GM21717 (cell line): ENCODE results near the gene DCTN4.
"Not testable (repeated sequence)": the region's sequence is repeated elsewhere in the genome, so short reads cannot be mapped to it uniquely, and the experiment has no call there.

Experiments used
- ATAC-seq: cut with Tn5 transposase; IDR thresholded peaks from one replicate; pipeline ENCODE4 v1.9.1; 2021; ENCODE audit warnings: mild to moderate bottlenecking, moderate library complexity; ENCODE audit not compliant: unreplicated experiment

DCTN4 gene

DNA sequence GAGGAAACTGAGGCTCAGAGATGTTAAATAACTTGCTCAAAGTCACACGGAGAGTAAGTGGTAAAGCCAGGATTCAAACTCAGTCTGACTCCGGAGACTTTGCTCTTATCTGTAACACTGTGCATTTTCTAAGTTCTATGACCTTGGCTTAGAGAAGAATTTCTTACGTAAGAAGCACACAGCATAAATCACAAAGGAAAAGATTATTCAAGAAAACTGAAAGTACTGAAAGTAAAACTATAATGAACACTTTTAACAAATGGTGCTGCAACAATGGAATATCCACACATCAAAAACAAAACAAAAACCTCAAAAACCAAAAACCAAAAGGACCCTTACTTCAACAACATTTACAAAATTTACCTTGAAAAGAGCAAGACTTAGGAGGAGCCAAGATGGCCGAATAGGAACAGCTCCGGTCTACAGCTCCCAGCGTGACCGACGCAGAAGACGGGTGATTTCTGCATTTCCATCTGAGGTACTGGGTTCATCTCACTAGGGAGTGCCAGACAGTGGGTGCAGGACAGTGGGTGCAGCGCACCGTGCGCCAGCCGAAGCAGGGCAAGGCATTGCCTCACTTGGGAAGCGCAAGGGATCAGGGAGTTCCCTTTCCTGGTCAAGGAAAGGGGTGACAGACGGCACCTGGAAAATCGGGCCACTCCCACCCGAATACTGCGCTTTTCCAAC lies 16.2 kb downstream of the DCTN4 start:
- ATAC-seq = not testable (repeated sequence)

DNA sequence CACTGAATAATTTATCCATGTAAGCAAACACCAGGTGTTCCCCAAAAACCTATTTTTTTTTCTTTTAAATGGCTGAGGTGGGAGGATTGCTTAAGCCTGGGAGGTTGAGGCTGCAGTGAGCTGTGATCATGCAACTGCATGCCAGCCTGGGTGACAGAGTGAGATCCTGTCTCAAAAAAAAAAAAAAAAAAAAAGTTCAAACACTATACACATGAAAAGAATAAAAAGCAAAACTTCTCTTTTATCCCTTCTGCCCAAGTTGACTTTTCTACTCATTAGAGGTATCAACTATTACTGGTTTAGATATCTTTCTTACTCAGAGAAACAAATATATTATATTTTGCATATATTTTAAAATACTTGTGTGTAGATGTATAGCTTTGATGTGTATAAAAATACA lies 17.8 kb downstream of the DCTN4 start:
- no peak for ATAC-seq

GRCh38 chr5:150738862-150739261 lies 20.0 kb downstream of the DCTN4 start:
- no peak for ATAC-seq

- no peak for ATAC-seq
Measured at GRCh38 chr5:150734579-150735384, 24.0 kb downstream of the DCTN4 start.

DNA sequence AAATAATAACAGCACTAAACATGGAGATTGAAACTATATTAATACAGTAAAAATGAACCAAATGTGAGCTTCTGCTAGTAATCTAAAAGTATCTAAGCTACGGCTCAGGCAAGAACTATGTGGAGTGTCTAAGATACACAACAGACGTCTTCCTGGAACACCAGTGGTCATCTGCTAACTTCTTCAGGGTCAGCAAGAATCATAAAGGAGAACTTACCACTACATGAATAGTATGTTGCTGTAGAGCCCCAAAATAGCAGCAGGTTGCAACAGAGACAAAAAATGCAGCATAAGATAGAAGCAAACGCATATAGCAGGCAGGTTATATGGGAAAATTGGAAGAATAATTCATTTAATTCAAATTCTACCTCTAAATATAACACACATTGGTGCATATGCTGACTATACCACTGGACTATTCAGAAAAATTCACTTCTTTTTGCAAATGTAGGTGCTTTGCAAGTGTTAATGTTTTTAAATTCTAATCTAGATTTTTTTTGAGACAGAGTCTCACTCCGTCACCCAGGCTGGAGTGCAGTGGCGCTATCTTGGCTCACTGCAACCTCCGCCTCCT lies 27.1 kb downstream of the DCTN4 start:
- no peak for ATAC-seq

GRCh38 chr5:150729859-150730258 lies 29.0 kb downstream of the DCTN4 start:
- ATAC-seq = no peak

- no peak for ATAC-seq
Measured at GRCh38 chr5:150723845-150724244, 35.0 kb downstream of the DCTN4 start.

- ATAC-seq = no peak
Measured at GRCh38 chr5:150710165-150710564, 48.7 kb downstream of the DCTN4 start.

DNA sequence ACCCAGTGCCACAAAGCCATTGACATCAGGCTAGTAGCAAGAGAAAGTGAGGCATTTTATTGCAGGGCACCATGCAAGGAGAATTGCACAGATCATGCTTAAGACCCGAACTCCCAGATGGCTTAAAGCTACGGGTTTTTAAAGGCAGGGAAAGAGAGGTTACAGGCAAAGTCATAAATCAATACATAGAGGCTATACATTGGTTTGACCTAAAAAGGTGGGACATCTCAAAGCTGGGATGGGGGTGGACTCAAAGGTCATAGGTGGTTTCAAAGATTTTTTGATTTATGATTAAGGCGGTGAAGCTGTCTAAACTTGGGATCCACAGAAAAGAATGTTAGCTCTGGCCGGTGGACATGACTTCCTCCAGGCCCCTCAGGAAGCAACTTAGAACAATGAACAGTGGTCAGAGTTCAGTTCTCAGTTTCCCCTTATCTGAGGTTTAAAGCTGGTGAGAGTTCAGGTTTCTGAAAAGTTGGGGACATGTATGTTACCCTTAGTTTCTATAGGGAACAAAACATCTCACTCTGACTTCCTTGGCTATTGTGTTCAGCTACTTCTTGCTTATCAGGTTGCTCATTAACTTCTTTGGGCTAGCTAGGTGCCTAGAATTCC lies 51.9 kb downstream of the DCTN4 start:
- ATAC-seq = no peak

DNA sequence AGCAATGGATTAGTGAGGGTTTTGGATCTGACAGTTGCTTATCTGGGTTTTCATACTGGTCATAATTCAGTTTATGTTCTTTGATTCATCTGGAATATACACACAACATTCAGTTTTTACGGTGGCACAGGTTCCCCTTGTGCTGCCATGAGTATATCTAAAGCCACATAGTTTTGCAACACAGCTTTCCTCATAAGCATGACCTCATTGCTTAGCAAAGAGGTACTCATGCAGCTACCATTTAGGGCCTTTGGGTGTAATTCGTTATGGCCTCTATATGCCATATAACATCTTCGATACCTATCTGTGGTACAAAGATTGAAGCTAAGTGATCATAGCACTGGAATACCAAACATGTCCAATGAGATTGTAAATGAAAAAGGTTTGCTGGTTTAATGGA lies 55.1 kb downstream of the DCTN4 start:
- no peak for ATAC-seq

- ATAC-seq = peak; percentile 97
Measured at GRCh38 chr5:150700594-150701377, 58.0 kb downstream of the DCTN4 start, which contains the start of gene RBM22. TSS of gene RBM22 (minus strand) at chr5:150701062. CDS start at chr5:150700985, 77 bp downstream.

- peak; percentile 9 for ATAC-seq
Measured at GRCh38 chr5:150700246-150700593, 58.6 kb downstream of the DCTN4 start.

- no peak for ATAC-seq
Measured at GRCh38 chr5:150694612-150695011, 64.2 kb downstream of the DCTN4 start.

DNA sequence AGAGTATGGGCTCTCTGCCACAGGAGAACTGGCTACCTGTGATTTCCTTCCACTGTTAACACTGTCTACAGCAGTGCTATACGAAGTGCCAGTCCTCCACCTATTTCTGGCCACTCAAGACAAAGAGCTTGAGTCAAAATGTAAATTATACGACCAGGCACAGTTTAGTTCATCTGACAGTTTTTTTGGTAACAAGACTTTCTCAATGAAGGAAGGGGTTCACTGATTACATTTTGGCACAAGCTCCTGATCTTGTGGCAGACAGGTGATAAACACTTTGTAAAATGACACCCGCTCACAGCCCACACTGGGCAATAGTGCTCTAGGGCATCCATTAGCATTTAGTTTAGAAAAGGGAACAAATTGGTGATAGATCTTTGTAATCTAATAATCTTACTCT lies 66.5 kb downstream of the DCTN4 start:
- ATAC-seq = no peak

DNA sequence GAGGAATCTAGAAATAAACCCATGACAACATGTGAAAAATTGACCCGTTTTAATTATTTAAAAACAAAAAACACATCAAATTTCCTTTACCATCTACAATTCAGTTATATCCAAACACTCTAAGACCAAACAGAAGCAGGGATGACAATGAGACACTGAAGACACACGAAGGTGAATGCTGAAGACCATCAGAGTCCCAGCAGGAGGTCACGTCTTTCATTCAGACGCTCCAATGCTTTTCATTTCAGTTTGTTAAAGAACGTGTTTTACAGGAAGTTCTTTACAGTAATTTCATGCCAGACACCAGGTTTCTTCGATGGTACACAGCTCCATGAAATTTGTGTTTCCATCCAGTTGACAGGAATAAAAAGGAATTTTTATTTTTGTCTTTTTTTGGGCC lies 68.1 kb downstream of the DCTN4 start:
- no peak for ATAC-seq

GRCh38 chr5:150689120-150689519 lies 69.7 kb downstream of the DCTN4 start:
- no peak for ATAC-seq

DNA sequence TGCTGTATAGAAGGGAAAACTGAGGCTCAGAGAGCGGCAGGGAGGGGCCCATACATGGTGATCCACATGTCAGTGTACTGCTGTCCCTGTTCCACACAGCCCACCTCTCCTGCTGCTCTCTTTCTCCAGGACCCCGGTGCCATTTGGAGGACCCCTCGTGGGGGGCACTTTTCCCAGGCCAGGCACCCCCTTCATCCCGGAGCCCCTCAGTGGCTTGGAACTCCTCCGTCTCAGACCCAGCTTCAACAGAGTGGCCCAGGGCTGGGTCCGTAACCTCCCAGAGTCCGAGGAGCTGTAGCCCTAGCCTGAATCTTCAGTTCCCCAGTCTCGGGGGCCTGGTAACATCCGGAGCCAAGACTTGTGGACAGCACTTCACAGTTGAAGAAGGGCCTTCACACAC lies 82.2 kb downstream of the DCTN4 start:
- no peak for ATAC-seq

- ATAC-seq = no peak
Measured at GRCh38 chr5:150675069-150675468, 83.7 kb downstream of the DCTN4 start.

- ATAC-seq = no peak
Measured at GRCh38 chr5:150674341-150674821, 84.4 kb downstream of the DCTN4 start.

GRCh38 chr5:150672884-150673275 lies 85.9 kb downstream of the DCTN4 start:
- ATAC-seq = no peak
